ENCODE measurements around the gene GATAD1.
"Not testable (repeated sequence)": the region's sequence is repeated elsewhere in the genome, so short reads cannot be mapped to it uniquely, and the experiment has no call there.

Gene GATAD1

GRCh38 chr7:92409357-92409756, 37.9 kb upstream of the GATAD1 start:
- no peak overlapping the region for H3K27ac ChIP-seq (ENCODE audit: low read length)
- no peak overlapping the region for H3K4me3 ChIP-seq (ENCODE audit: low read depth in 1 of 2, low read length in 2 of 2)
- no peak for ATAC-seq (ENCODE audit: insufficient read depth, low read depth)
- DNase-seq: no peak
- H3K36me3 ChIP-seq (ENCODE audit: insufficient read depth, low read length): no peaks in the 10 kb centered on the region
- no peak overlapping the region for H2AFZ ChIP-seq (ENCODE audit: low read depth, low read length)
- TF ChIP-seq EZH2 (IDR thresholded peaks at IDR 0.05; ENCODE audit: borderline replicate concordance, low read depth, low read length, severe bottlenecking) (no peak), CTCF (IDR thresholded peaks at IDR 0.05; ENCODE audit: borderline replicate concordance, extremely low read depth, low read length, poor library complexity, severe bottlenecking) (no peak)
- no peaks in the 10 kb centered on the region for H3K4me1 ChIP-seq (ENCODE audit: insufficient read depth, low read length)
- no peak overlapping the region for H3K9ac ChIP-seq (ENCODE audit: low read depth, low read length)
- no peaks in the 10 kb centered on the region for H3K79me2 ChIP-seq (ENCODE audit: insufficient read depth, low read length)
- peaks cover under 1% of the 10 kb centered on the region for H3K27me3 ChIP-seq (ENCODE audit: insufficient read depth, low read length, poor library complexity)
- H3K4me2 ChIP-seq (ENCODE audit: insufficient read depth, low read length): no peak overlapping the region
- H4K20me1 ChIP-seq (ENCODE audit: insufficient read depth, low read length): no peaks in the 10 kb centered on the region
- H3K9me3 ChIP-seq (ENCODE audit: insufficient read depth, low read length, severe bottlenecking): no peaks in the 10 kb centered on the region

- not testable (repeated sequence) for DNase-seq; H4K20me1 ChIP-seq (ENCODE audit: insufficient read depth, low read length); H3K4me2 ChIP-seq (ENCODE audit: insufficient read depth, low read length); H3K27ac ChIP-seq (ENCODE audit: low read length); H3K79me2 ChIP-seq (ENCODE audit: insufficient read depth, low read length); H2AFZ ChIP-seq (ENCODE audit: low read depth, low read length); H3K4me3 ChIP-seq (ENCODE audit: low read depth in 1 of 2, low read length in 2 of 2); H3K27me3 ChIP-seq (ENCODE audit: insufficient read depth, low read length, poor library complexity); H3K4me1 ChIP-seq (ENCODE audit: insufficient read depth, low read length); H3K9ac ChIP-seq (ENCODE audit: low read depth, low read length); ATAC-seq (ENCODE audit: insufficient read depth, low read depth); H3K9me3 ChIP-seq (ENCODE audit: insufficient read depth, low read length, severe bottlenecking); H3K36me3 ChIP-seq (ENCODE audit: insufficient read depth, low read length)
Measured at GRCh38 chr7:92410162-92410561, 37.1 kb upstream of the GATAD1 start.

- Histone ChIP-seq H3K79me2 (ENCODE audit: insufficient read depth, low read length) (no peaks in the 10 kb centered on the region), H3K4me2 (ENCODE audit: insufficient read depth, low read length) (no peak overlapping the region), H3K4me1 (ENCODE audit: insufficient read depth, low read length) (no peaks in the 10 kb centered on the region), H3K4me3 (ENCODE audit: low read depth in 1 of 2, low read length in 2 of 2) (no peak overlapping the region), H3K9ac (ENCODE audit: low read depth, low read length) (no peak overlapping the region), H3K9me3 (ENCODE audit: insufficient read depth, low read length, severe bottlenecking) (no peaks in the 10 kb centered on the region), H3K36me3 (ENCODE audit: insufficient read depth, low read length) (no peaks in the 10 kb centered on the region), H3K27ac (ENCODE audit: low read length) (no peak overlapping the region), H2AFZ (ENCODE audit: low read depth, low read length) (no peak overlapping the region), H3K27me3 (ENCODE audit: insufficient read depth, low read length, poor library complexity) (peaks cover 3% of the 10 kb centered on the region), H4K20me1 (ENCODE audit: insufficient read depth, low read length) (no peaks in the 10 kb centered on the region)
- TF ChIP-seq EZH2 (IDR thresholded peaks at IDR 0.05; ENCODE audit: borderline replicate concordance, low read depth, low read length, severe bottlenecking) (no peak), CTCF (IDR thresholded peaks at IDR 0.05; ENCODE audit: borderline replicate concordance, extremely low read depth, low read length, poor library complexity, severe bottlenecking) (no peak)
- ATAC-seq (ENCODE audit: insufficient read depth, low read depth) (no peak), DNase-seq (no peak)
Measured at GRCh38 chr7:92412745-92413144, 34.5 kb upstream of the GATAD1 start.

- Histone ChIP-seq H4K20me1 (ENCODE audit: insufficient read depth, low read length) (no peaks in the 10 kb centered on the region), H3K27me3 (ENCODE audit: insufficient read depth, low read length, poor library complexity) (peaks cover 3% of the 10 kb centered on the region), H3K79me2 (ENCODE audit: insufficient read depth, low read length) (no peaks in the 10 kb centered on the region), H3K4me1 (ENCODE audit: insufficient read depth, low read length) (no peaks in the 10 kb centered on the region), H3K36me3 (ENCODE audit: insufficient read depth, low read length) (no peaks in the 10 kb centered on the region), H3K9ac (ENCODE audit: low read depth, low read length) (no peak overlapping the region), H3K27ac (ENCODE audit: low read length) (no peak overlapping the region), H3K4me2 (ENCODE audit: insufficient read depth, low read length) (no peak overlapping the region), H3K9me3 (ENCODE audit: insufficient read depth, low read length, severe bottlenecking) (no peaks in the 10 kb centered on the region), H2AFZ (ENCODE audit: low read depth, low read length) (no peak overlapping the region), H3K4me3 (ENCODE audit: low read depth in 1 of 2, low read length in 2 of 2) (no peak overlapping the region)
- ATAC-seq (ENCODE audit: insufficient read depth, low read depth): no peak
- no peak for DNase-seq
- TF ChIP-seq CTCF (IDR thresholded peaks at IDR 0.05; ENCODE audit: borderline replicate concordance, extremely low read depth, low read length, poor library complexity, severe bottlenecking) (no peak), EZH2 (IDR thresholded peaks at IDR 0.05; ENCODE audit: borderline replicate concordance, low read depth, low read length, severe bottlenecking) (no peak)
Measured at GRCh38 chr7:92413550-92413949, 33.7 kb upstream of the GATAD1 start.
